Raji (cell line): ENCODE results near the gene VSNL1.

ENCODE experiments used
- POLR2A ChIP-seq: IDR thresholded peaks from 2 replicates; pipeline ENCODE4 v1.6.1; 2011; ENCODE audit warnings: low read depth, low read length, control low read depth; ENCODE audit not compliant: insufficient read depth

Gene VSNL1

GRCh38 chr2:17538022-17538843 is 2.3 kb upstream of the VSNL1 start:
- no peak for TF ChIP-seq POLR2A

- no peak for TF ChIP-seq POLR2A
Measured at GRCh38 chr2:17538844-17539554, 1.5 kb upstream of the VSNL1 start.

- no peak for TF ChIP-seq POLR2A
Measured at GRCh38 chr2:17539611-17540092, 844 bp upstream of the VSNL1 start.

- TF ChIP-seq POLR2A, result no peak
Measured at GRCh38 chr2:17540813-17541530, 476 bp downstream of the VSNL1 start.

GRCh38 chr2:17541531-17541950 is 1.0 kb downstream of the VSNL1 start:
- no peak for TF ChIP-seq POLR2A

- no peak for TF ChIP-seq POLR2A
Measured at GRCh38 chr2:17542471-17542870, 2.0 kb downstream of the VSNL1 start.

- TF ChIP-seq POLR2A, result no peak
Measured at GRCh38 chr2:17543131-17543660, 2.7 kb downstream of the VSNL1 start.

- no peak for TF ChIP-seq POLR2A
Measured at GRCh38 chr2:17543848-17544247, 3.4 kb downstream of the VSNL1 start.

- TF ChIP-seq POLR2A, result no peak
Measured at GRCh38 chr2:17544256-17544655, 3.8 kb downstream of the VSNL1 start.

GRCh38 chr2:17545680-17546613 is 5.5 kb downstream of the VSNL1 start:
- TF ChIP-seq POLR2A, result no peak

GRCh38 chr2:17547237-17547636 is 6.7 kb downstream of the VSNL1 start:
- no peak for TF ChIP-seq POLR2A

GRCh38 chr2:17547737-17548136 is 7.2 kb downstream of the VSNL1 start:
- no peak for TF ChIP-seq POLR2A

- no peak for TF ChIP-seq POLR2A
Measured at GRCh38 chr2:17550907-17551306, 10.4 kb downstream of the VSNL1 start.

- TF ChIP-seq POLR2A, result no peak
Measured at GRCh38 chr2:17555150-17555549, 14.7 kb downstream of the VSNL1 start.
